Stimulated activated CD8-positive, alpha-beta memory T cell treated with anti-CD3 and anti-CD28 coated beads, Interleukin-7, amount 100 ng/mL, for 1 hour (primary cell): Measurements from ENCODE around the gene LMO3.

Source experiments
- DNase-seq, 2 donors: peaks; one replicate each; pipeline ENCODE4 v3.0.0-alpha.2; 2020; ENCODE audit warnings: low read depth in 2 of 2

LMO3 gene

GRCh38 chr12:16606117-16606200, at the start of gene LMO3:
LMO3 (minus strand) TSS chr12:16606162; CDS start chr12:16600860, 5,302 bp downstream.
- no peak for DNase-seq

DNA sequence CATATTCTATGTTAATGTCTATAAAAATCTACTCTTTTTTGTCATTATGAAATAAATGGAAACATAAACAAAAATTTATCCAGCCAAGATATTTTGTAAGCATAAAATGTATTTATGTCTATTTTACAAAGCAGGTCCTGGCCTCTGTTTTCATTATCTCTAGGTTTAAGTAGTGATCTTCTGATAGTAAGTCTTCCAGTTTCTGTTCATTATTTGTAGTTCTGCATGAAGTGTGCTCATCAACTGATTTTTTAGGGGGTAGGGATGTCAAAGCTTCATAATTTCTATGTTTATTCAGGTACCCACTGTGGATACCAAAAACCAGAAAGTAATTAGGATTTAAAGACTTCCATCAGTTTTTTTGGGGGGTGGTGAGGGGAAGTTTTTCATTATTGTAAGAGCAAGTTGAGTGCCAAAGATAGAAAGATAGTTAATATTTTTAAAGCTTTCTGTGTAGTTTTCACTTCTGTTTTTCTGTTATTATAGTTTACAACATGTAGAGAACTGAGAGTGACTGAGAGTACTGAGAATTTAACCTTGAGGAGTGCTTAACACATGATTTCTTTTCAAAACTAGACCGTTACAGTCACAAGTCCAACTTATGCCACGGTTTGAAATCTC, 30.6 kb upstream of the LMO3 start:
- DNase-seq: no peak

- no peak for DNase-seq
Observed at GRCh38 chr12:16634786-16635185, 28.8 kb upstream of the LMO3 start.

DNA sequence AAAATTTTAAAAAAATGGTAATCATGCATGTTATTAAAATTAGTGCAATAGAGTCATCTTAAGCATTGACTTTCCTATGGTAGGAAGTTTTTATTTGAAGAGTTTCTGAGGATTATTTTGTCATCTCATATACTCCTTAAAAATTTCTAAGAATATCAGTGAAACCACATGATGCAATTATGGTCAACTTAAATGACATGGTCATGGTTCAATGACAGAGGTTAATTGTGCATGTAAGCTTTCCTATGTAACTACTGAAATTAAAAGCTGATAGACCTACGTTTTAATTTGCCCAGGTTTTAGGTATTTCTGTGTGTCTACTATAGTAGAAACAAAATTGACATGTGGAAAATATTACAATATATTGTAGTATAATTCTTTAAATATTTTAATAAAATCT, 21.0 kb upstream of the LMO3 start:
- DNase-seq: no peak

DNA sequence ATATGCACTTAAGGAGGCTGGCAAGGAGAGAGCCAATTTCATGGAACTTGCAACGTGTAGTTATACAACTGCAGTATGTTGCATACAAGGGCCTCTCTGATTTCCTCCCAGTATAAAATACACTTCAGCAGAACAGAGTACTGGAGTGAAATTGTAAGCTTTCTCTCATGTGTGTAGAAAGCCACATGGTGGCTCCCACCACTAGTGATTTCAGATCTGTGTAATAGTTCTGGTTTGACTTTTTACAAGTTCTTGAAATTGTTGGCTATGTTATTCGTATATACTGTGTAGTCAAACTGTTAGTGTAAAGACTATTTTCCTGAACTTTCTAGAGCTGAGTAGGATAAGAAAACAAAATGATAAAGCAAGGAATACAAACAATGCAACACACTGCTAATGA, 16.4 kb upstream of the LMO3 start:
- no peak for DNase-seq

DNA sequence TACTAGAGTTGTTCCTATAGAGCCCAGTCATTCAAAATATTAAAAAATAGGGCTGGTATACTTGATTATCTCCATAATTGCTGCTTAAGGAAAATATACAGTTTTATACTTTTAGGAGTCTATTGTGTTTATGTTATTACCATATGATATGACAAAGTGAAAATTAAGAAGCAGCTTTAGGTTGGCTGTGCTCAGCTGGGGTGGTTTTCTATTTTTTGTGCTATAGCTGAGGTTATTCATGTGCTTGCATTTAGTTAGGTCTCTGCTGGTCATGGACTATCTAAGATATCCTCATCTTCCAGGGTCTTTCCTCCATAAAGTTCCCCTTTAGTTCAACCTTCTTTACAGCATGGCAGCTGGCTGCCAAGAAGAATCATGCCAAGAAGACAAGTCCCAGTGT, 13.6 kb upstream of the LMO3 start:
- DNase-seq: no peak

- no peak for DNase-seq
Observed at GRCh38 chr12:16618256-16618655, 12.3 kb upstream of the LMO3 start.

DNA sequence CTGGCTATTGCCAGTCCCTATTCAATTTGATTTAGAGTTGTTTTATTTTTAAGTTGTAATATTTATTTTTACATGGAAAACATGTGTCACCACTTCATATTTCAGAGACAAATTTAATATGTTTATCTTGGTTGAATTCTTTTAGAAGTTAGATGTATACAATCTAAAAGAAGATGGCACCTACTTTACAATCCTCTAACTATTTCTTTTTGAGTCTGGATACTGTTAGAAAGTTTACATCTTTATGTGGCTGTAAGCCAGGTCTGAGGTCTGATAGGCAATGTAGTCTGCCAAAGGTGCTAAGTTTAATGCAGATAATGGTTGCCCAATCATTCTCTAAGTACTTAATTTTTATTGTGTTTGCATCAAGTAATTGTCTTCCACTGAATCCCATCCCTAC, 7.2 kb upstream of the LMO3 start:
- DNase-seq: no peak

GRCh38 chr12:16612647-16613046, 6.7 kb upstream of the LMO3 start:
- no peak for DNase-seq

DNA sequence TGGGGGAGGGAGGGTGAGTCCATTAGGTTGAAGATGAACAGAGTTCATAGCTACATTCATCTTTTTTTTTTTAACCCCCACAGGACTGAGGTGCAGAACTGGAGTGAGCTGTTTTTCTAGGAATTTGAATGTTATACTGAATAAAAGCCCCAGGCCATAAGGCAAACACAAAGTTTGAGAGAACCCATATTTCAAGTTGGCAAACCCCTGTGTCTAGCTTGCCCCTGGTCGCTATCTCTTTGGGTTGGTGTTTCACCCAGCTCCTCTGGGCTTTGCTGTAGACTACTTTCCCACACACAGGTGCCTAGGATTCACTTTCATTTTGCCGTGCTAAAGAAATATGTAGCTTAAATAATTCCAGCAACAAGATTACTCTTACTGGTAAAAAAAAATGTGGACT, 5.2 kb upstream of the LMO3 start:
- DNase-seq: no peak

DNA sequence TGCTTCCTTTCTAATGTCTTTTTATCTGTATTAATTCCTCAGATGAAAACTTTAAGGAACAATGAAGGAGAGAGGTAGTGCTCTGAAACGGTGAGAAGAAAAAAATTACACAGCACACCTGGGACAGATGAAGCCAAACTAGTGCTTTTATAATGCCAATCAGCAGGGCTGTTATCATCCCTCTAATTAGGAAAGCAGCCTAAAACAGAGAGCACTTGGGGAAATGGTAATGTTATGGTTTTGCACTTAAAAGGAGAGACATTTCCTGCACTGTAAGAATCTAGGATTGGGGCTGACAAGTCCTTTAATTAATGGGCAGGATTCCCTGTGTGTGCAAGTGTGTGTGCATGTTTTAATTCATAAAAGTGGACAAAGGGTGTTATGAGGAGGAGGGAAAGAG, 4.8 kb upstream of the LMO3 start:
- no peak for DNase-seq

GRCh38 chr12:16610001-16610585, 4.1 kb upstream of the LMO3 start:
- DNase-seq: no peak

- DNase-seq: no peak
Observed at GRCh38 chr12:16608946-16609539, 3.1 kb upstream of the LMO3 start.

DNA sequence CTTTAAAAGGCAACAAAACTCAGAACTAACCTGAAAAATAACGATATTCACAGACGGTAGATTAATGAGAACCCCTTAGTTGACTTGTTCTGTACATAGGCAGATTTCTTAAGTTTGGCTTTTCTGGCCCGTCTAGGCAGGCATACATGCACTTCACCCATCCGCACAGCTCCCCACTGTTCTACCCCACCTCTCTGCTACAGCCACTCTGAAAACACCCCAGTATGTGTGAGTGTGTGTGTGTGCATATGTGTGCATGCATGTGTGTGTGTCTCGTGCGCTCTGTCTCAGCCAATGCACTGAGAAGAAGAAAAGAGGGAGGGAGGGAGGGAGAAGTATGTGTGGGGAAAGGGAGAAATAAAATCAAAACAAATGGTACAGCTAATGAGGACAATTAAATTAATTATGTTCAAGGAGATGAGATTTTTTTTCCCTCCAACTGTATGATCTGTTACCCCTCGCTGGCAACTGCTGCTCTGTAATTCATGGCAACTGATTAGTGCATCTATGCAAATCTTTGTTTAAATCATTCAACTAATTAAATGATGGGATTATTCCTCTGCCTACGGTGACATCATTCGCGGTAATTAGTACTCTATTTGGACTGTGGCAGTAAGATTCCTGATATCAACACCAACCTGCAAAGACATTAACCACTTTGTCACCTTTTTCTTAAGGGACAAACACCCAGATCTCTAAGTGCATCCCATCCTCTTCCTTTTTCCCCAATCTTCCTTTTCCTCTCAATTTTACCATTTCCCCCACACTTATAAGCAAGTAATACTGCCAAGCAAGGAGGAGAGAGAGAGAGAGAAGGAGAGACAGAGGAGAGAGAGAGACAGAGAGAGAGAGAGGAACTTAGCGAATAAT, 2.2 kb upstream of the LMO3 start:
- DNase-seq: no peak

GRCh38 chr12:16606991-16607390, 1.0 kb upstream of the LMO3 start:
- DNase-seq: no peak

GRCh38 chr12:16606201-16606849, 363 bp upstream of the LMO3 start:
- no peak for DNase-seq

DNA sequence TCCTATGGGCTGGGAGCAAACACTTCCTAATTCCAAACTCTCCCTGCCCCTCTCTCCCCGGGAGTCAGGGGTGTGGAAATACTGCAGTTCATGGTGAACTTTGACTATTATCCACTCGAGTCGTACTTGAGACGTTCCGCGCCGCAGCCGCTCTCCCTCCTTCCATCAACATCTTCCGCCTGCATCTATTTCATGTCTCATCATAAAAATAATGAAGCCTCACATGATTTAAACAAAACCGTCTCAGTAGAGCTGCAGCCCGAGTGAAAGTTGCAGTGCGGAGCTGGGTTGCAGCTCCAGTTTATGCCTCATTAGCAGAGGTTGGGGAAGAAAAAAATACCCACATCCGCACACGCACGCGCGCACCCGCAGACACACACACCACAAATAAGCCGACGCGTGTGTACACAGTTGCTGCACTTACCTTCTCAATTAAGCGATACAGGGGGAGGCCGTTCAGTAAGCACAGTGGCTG, 283 bp downstream of the LMO3 start:
- no peak for DNase-seq

GRCh38 chr12:16604596-16605252, 1.2 kb downstream of the LMO3 start:
- no peak for DNase-seq

- DNase-seq: no peak
Observed at GRCh38 chr12:16603916-16604575, 1.9 kb downstream of the LMO3 start.

GRCh38 chr12:16603260-16603915, 2.6 kb downstream of the LMO3 start:
- DNase-seq: no peak

GRCh38 chr12:16602412-16602811, 3.5 kb downstream of the LMO3 start:
- DNase-seq: no peak
